LNCAP (cell line): ENCODE results near the gene THOC1.

Experiments used
- CTCF ChIP-seq: fragments of 450-650 bp; IDR thresholded peaks from 2 replicates; pipeline ENCODE4 v1.5.1; 2017; ENCODE audit warnings: mild to moderate bottlenecking

THOC1 gene

GRCh38 chr18:211582-211981 is 56.3 kb downstream of the THOC1 start:
- TF ChIP-seq CTCF, result no peak

- no peak for TF ChIP-seq CTCF
Observed at GRCh38 chr18:210733-211132, 57.1 kb downstream of the THOC1 start.

- TF ChIP-seq CTCF, result no peak
Observed at GRCh38 chr18:210075-210474, 57.8 kb downstream of the THOC1 start.

- TF ChIP-seq CTCF, result no peak
Observed at GRCh38 chr18:199768-200167, 68.1 kb downstream of the THOC1 start.

- TF ChIP-seq CTCF, result no peak
Observed at GRCh38 chr18:199214-199613, 68.6 kb downstream of the THOC1 start.

GRCh38 chr18:195651-196050 is 72.2 kb downstream of the THOC1 start:
- TF ChIP-seq CTCF, result no peak

GRCh38 chr18:192801-193200 is 75.0 kb downstream of the THOC1 start:
- no peak for TF ChIP-seq CTCF

GRCh38 chr18:191725-192124 is 76.1 kb downstream of the THOC1 start:
- no peak for TF ChIP-seq CTCF
